B cell (primary cell): ENCODE data around the gene AGBL4. TPM values are rescaled to one million over a fixed set of nuclear protein-coding genes. Genes with fewer than 3 reads are reported as not detected.

Source experiments
- ATAC-seq: fragments of 200-7000 bp; cut with Tn5 transposase; one replicate; pipeline ENCODE4 v1.10.0; 2021; ENCODE audit warnings: low read depth, mild to moderate bottlenecking, moderate number of reproducible peaks, moderate library complexity
- CTCF ChIA-PET: fragments of 350-600 bp; sonication (Branson Sonifier 250); formaldehyde crosslinking; loops from one replicate; lab custom pipeline; 2021; ENCODE audit warnings: antibody characterized with exemption, inconsistent platforms; lab: Charles Lee
- POLR2A ChIA-PET: fragments of 350-600 bp; sonication (Branson Sonifier 250); formaldehyde crosslinking; loops from one replicate; lab custom pipeline; 2021; ENCODE audit warnings: antibody characterized with exemption; lab: Charles Lee
- DNase-seq: peaks from one replicate; pipeline ENCODE4 v3.0.0; 2013
- H2AFZ ChIP-seq: 2 replicates; pipeline ENCODE4 v1.6.1; 2012; ENCODE audit warnings: mild to moderate bottlenecking, low read depth, low read length; ENCODE audit not compliant: insufficient read depth, poor library complexity, severe bottlenecking
- H3K27ac ChIP-seq, 2 donors: 1 replicate in 1 of 2; 2 replicates in 1 of 2; pipeline ENCODE4 v1.5.1; 2012 to 2013; ENCODE audit warnings: low read length in 2 of 2, mild to moderate bottlenecking in 2 of 2, moderate library complexity in 1 of 2
- H3K27me3 ChIP-seq, 4 experiments: fragments of 200-600 bp in 1 of 4; sonication (generic) in 1 of 4; replicated peaks in 1 of 4; 1 replicate in 2 of 4; 2 replicates in 2 of 4; pipeline versions ENCODE4 v1.6.1 to v1.7.0; 2013 to 2016; ENCODE audit warnings: low read length in 3 of 4, mild to moderate bottlenecking in 2 of 4, mixed read lengths in 1 of 4, moderate library complexity in 1 of 4; ENCODE audit not compliant: insufficient read depth in 4 of 4, control insufficient read depth in 3 of 4; ENCODE audit errors: control extremely low read depth in 1 of 4
- H3K36me3 ChIP-seq, 2 experiments: replicated peaks in 1 of 2; 1 replicate in 1 of 2; 2 replicates in 1 of 2; pipeline versions ENCODE4 v1.6.1 to v1.7.1; 2013; ENCODE audit warnings: low read length in 1 of 2; ENCODE audit not compliant: insufficient read depth in 2 of 2, control insufficient read depth in 1 of 2; ENCODE audit errors: control extremely low read depth in 1 of 2, extremely low read depth in 1 of 2
- H3K4me1 ChIP-seq, 2 donors: fragments of 200-600 bp in 1 of 2; sonication (generic) in 1 of 2; 1 replicate in 1 of 2; 2 replicates in 1 of 2; pipeline versions ENCODE4 v1.5.1 to v1.6.1; 2013 to 2017; ENCODE audit warnings: low read length in 2 of 2; ENCODE audit not compliant: control insufficient read depth in 2 of 2, insufficient read depth in 2 of 2
- H3K4me2 ChIP-seq: replicated peaks from 2 replicates; pipeline ENCODE3; 2012; ENCODE audit warnings: mild to moderate bottlenecking, low read depth, low read length; ENCODE audit not compliant: poor library complexity, severe bottlenecking
- H3K4me3 ChIP-seq, 5 experiments: fragments of 200-600 bp in 1 of 5; sonication (generic) in 1 of 5; 1 replicate in 3 of 5; 2 replicates in 2 of 5; pipeline versions ENCODE4 v1.5.1 to v1.7.0; 2011 to 2016; ENCODE audit warnings: low read length in 4 of 5, mild to moderate bottlenecking in 4 of 5, low read depth in 2 of 5, control low read depth in 1 of 5, moderate library complexity in 1 of 5; ENCODE audit not compliant: insufficient read depth in 1 of 5; ENCODE audit errors: control extremely low read depth in 1 of 5, extremely low read depth in 1 of 5
- H3K79me2 ChIP-seq: fragments of 200-600 bp; sonication (generic); one replicate; pipeline ENCODE4 v1.6.0; 2016; ENCODE audit warnings: low read length; ENCODE audit not compliant: control insufficient read depth, insufficient read depth
- H3K9ac ChIP-seq: fragments of 200-600 bp; sonication (generic); 2 replicates; pipeline ENCODE4 v1.6.1; 2017; ENCODE audit warnings: mild to moderate bottlenecking, low read length, moderate library complexity
- H3K9me3 ChIP-seq, 3 donors: one replicate each; pipeline versions ENCODE4 v1.6.1 to v1.7.1; 2013; ENCODE audit warnings: low read length in 2 of 3; ENCODE audit not compliant: control insufficient read depth in 2 of 3, insufficient read depth in 1 of 3; ENCODE audit errors: control extremely low read depth in 1 of 3
- H4K20me1 ChIP-seq: 2 replicates; pipeline ENCODE4 v1.6.0; 2012; ENCODE audit warnings: mild to moderate bottlenecking, low read length; ENCODE audit not compliant: insufficient read depth, control insufficient read depth, poor library complexity, severe bottlenecking
- H3K27ac Mint-ChIP-seq: one replicate; pipeline ENCODE4 v1.8.0; 2021; ENCODE audit warnings: mixed read lengths
- H3K27me3 Mint-ChIP-seq: one replicate; pipeline ENCODE4 v1.8.0; 2021; ENCODE audit warnings: mixed read lengths
- H3K4me1 Mint-ChIP-seq: one replicate; pipeline ENCODE4 v1.8.0; 2021; ENCODE audit warnings: mixed read lengths
- H3K4me3 Mint-ChIP-seq: one replicate; pipeline ENCODE4 v1.8.0; 2021; ENCODE audit warnings: mixed read lengths
- H3K9me3 Mint-ChIP-seq: one replicate; pipeline ENCODE4 v1.8.0; 2022; ENCODE audit warnings: mixed read lengths; ENCODE audit not compliant: insufficient read depth
- CTCF ChIP-seq: fragments of 200-600 bp; IDR thresholded peaks from one replicate; pipeline ENCODE4 v1.8.0; 2022; ENCODE audit warnings: antibody characterized with exemption, mild to moderate bottlenecking
- EZH2 ChIP-seq: IDR thresholded peaks from 2 replicates; pipeline ENCODE4 v1.6.1; 2012; ENCODE audit warnings: borderline replicate concordance, low read depth, mild to moderate bottlenecking, moderate library complexity, low read length; ENCODE audit not compliant: insufficient read depth, poor library complexity, severe bottlenecking
- WGBS: methylation state at CpG from one replicate; pipeline ENCODE4 v1.1.5; 2013; ENCODE audit warnings: missing lambda C conversion rate; ENCODE audit not compliant: insufficient coverage; 5-methylcytosine and 5-hydroxymethylcytosine counted together
- intact Hi-C: fragments of 100-400 bp; cut with micrococcal nuclease; formaldehyde crosslinking; loops from one replicate; pipeline ENCODE4 v1.10.0; 2022
- polyA plus RNA-seq: library from polyadenylated mRNA; depleted of rRNA; stranded (reverse); fragments of >200 nt; gene quantifications from 2 replicates; pipeline ENCODE4 v1.2.3, GENCODE V29; 2012
- total RNA-seq, 2 donors: library from RNA; stranded (reverse); fragments of 120-200 nt in 1 of 2; gene quantifications; 1 replicate in 1 of 2; 2 replicates in 1 of 2; pipeline versions ENCODE4 v1.2.3 to v1.2.4, GENCODE V29; 2013 to 2022

AGBL4 gene
- total and polyA plus RNA-seq, 2 donors (not counting 1 experiment from before 2014, with no cell fraction given) = 0.07 to 0.12 TPM

- H3K27ac ChIP-seq = no peak overlapping the region
- H3K4me2 ChIP-seq = no peak overlapping the region
- H3K36me3 ChIP-seq = no peaks in the 10 kb centered on the region
- H3K4me3 Mint-ChIP-seq = no peak overlapping the region
- no peak overlapping the region for H2AFZ ChIP-seq
- no peak overlapping the region for H3K4me3 ChIP-seq
- H3K9ac ChIP-seq = no peak overlapping the region
- ChIA-PET POLR2A (no interaction called here), CTCF (interaction anchor here (1.3 kb wide), 1 partner anchor 8 kb away, joined by 4 read pairs; no protein-coding TSS in a partner anchor)
- peaks cover 15% of the 10 kb centered on the region for H3K27me3 Mint-ChIP-seq
- H4K20me1 ChIP-seq = no peaks in the 10 kb centered on the region
- no peaks in the 10 kb centered on the region for H3K4me1 ChIP-seq
- no CpG with 5 or more reads among the region's 2 CpGs for WGBS
- no peaks in the 10 kb centered on the region for H3K79me2 ChIP-seq
- H3K27me3 ChIP-seq = no peaks in the 10 kb centered on the region
- TF ChIP-seq CTCF = no peak
- TF ChIP-seq EZH2 = no peak
- H3K27ac Mint-ChIP-seq = no peak overlapping the region
- intact Hi-C loops = no loop called here
- DNase-seq (no peak), ATAC-seq (no peak)
- H3K9me3 ChIP-seq = no peaks in the 10 kb centered on the region
- H3K9me3 Mint-ChIP-seq = no peaks in the 10 kb centered on the region
- no peaks in the 10 kb centered on the region for H3K4me1 Mint-ChIP-seq
Observed at GRCh38 chr1:49051647-49052046, 972.1 kb downstream of the AGBL4 start.

DNA sequence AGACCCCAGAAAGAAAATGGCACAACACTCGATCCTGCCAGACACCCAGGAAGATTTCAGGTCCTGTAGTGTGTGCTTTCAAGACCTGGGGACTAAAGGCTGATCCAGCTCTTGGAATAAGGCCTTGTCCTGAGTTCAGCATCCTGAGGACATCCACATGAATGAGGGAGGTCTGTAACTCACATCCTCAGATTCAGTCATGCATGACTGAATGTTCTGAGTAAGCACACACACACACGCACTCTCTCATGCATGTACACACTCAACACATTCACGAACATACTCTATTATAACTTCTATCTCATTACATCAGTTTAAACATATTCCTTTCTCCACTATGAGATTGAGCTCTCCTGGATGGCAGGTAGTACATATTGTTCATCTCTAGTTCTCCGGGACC, 973.7 kb downstream of the AGBL4 start:
- Mint-ChIP-seq H3K27ac (no peak overlapping the region), H3K27me3 (peaks cover 12% of the 10 kb centered on the region), H3K4me3 (no peak overlapping the region), H3K4me1 (no peaks in the 10 kb centered on the region), H3K9me3 (no peaks in the 10 kb centered on the region)
- Histone ChIP-seq H3K4me1 (no peaks in the 10 kb centered on the region), H3K27me3 (no peaks in the 10 kb centered on the region), H4K20me1 (no peaks in the 10 kb centered on the region), H3K4me2 (no peak overlapping the region), H3K79me2 (no peaks in the 10 kb centered on the region), H2AFZ (no peak overlapping the region), H3K36me3 (no peaks in the 10 kb centered on the region), H3K4me3 (no peak overlapping the region), H3K9ac (no peak overlapping the region), H3K27ac (no peak overlapping the region), H3K9me3 (no peaks in the 10 kb centered on the region)
- ChIA-PET POLR2A (no interaction called here), CTCF (no interaction called here)
- intact Hi-C loops = no loop called here
- TF ChIP-seq EZH2 = no peak
- TF ChIP-seq CTCF = no peak
- DNase-seq = no peak
- WGBS = 86% methylated on average over 1 of the region's 4 CpGs
- ATAC-seq = no peak
